HepG2 (cell line): ENCODE measurements around the gene PATL2. TPM values are rescaled to one million over a fixed set of nuclear protein-coding genes. Genes with fewer than 3 reads are reported as not detected.

Source experiments
- BCL3 ChIP-seq: sonication (generic); formaldehyde crosslinking; IDR thresholded peaks from 2 replicates; pipeline ENCODE4 v1.5.1; 2020; ENCODE audit warnings: mild to moderate bottlenecking, missing genetic modification reagents, moderate library complexity
- DNMT1 ChIP-seq: sonication (generic); formaldehyde crosslinking; IDR thresholded peaks from 2 replicates; pipeline ENCODE4 v1.5.1; 2020; ENCODE audit warnings: mild to moderate bottlenecking, missing genetic modification reagents
- THAP7 ChIP-seq: sonication (generic); formaldehyde crosslinking; IDR thresholded peaks from 2 replicates; pipeline ENCODE4 v1.8.1; 2023; ENCODE audit warnings: mild to moderate bottlenecking, missing genetic modification reagents
- ZNF318 ChIP-seq: sonication (generic); formaldehyde crosslinking; IDR thresholded peaks from 2 replicates; pipeline ENCODE4 v1.4.0; 2020; ENCODE audit warnings: mild to moderate bottlenecking, missing genetic modification reagents
- ZNF646 ChIP-seq: sonication (generic); formaldehyde crosslinking; IDR thresholded peaks from 2 replicates; pipeline ENCODE4 v1.9.0; 2021; ENCODE audit warnings: mild to moderate bottlenecking, missing genetic modification reagents
- ZNF710 ChIP-seq: sonication (generic); formaldehyde crosslinking; IDR thresholded peaks from 2 replicates; pipeline ENCODE4 v1.5.0; 2020; ENCODE audit warnings: mild to moderate bottlenecking, missing genetic modification reagents, borderline replicate concordance
- ZNF841 ChIP-seq: sonication (generic); formaldehyde crosslinking; IDR thresholded peaks from 2 replicates; pipeline ENCODE4 v1.8.1; 2023; ENCODE audit warnings: missing genetic modification reagents, borderline replicate concordance
- polyA plus RNA-seq, 8 experiments: library from polyadenylated mRNA; depleted of rRNA in 3 of 8; stranded (reverse) in 7 of 8; unstranded in 1 of 8; fragments of >200 nt; fragmentation: Illumina TruSeq in 4 of 8; extraction: Trizol in 4 of 8; gene quantifications; 2 replicates each; pipeline versions ENCODE4 v1.2.1 to v1.2.3, GENCODE V29; 2011 to 2016; ENCODE audit warnings: low read depth in 4 of 8, missing spikeins in 1 of 8, mixed read lengths in 1 of 8; ENCODE audit not compliant: insufficient read depth in 1 of 8
- total RNA-seq, 5 experiments: library from RNA; depleted of rRNA; stranded (reverse); fragments of >200 nt; fragmentation: Illumina TruSeq; extraction: Trizol; gene quantifications; 2 replicates each; pipeline ENCODE4 v1.2.3, GENCODE V29; 2016; ENCODE audit warnings: low read depth in 1 of 5

Gene PATL2
- total and polyA plus RNA-seq, 2 of the 13 experiments (the other 11 are each of a cell fraction or from before 2014, with no cell fraction given), result 0.15 to 0.53 TPM

GRCh38 chr15:44735482-44736180 lies 24.5 kb upstream of the PATL2 start (continued):
- TF ChIP-seq THAP7 (CRISPR knock-in tag), result no peak
- TF ChIP-seq ZNF710, result no peak
- no peak for TF ChIP-seq ZNF841
- TF ChIP-seq DNMT1, result no peak
- TF ChIP-seq ZNF646 (CRISPR knock-in tag), result no peak
- TF ChIP-seq ZNF318 (CRISPR knock-in tag), result no peak
- no peak for TF ChIP-seq BCL3 (CRISPR knock-in tag)
